A549 (cell line): ENCODE data around the gene CHST6. TPM values are rescaled to one million over a fixed set of nuclear protein-coding genes. Genes with fewer than 3 reads are reported as not detected.

Source experiments
- ATAC-seq, 2 experiments: fragments of 200-7000 bp in 1 of 2; fragments of >200 bp in 1 of 2; cut with Nextera tagmentation in 1 of 2; cut with Tn5 transposase in 1 of 2; 3 replicates each; pipeline versions ENCODE4 v1.8.0 to v1.9.1; 2018 to 2020; ENCODE audit warnings: mild to moderate bottlenecking in 1 of 2, moderate library complexity in 1 of 2
- CTCF ChIA-PET: fragments of 300-600 bp; sonication (Branson Sonifier 250); formaldehyde crosslinking; extraction: SDS; loops from one replicate; lab custom pipeline; 2021; ENCODE audit warnings: antibody characterized with exemption, inconsistent platforms; lab: Yijun Ruan, JAX
- POLR2A ChIA-PET: fragments of 350-600 bp; formaldehyde crosslinking; extraction: SDS; loops from one replicate; lab custom pipeline; 2021; ENCODE audit warnings: antibody characterized with exemption, inconsistent platforms; lab: Yijun Ruan, JAX
- DNase-seq, 2 experiments: peaks; one replicate each; pipeline versions ENCODE4 v3.0.0 to v3.0.0-alpha.2; 2011 to 2016; ENCODE audit warnings: low read depth in 1 of 2, low spot score in 1 of 2
- FAIRE-seq: peaks from 2 replicates; lab custom pipeline; 2011; peaks lifted over from hg19 to GRCh38; lab: Jason Lieb, UNC
- H3K27ac ChIP-seq, 2 experiments: fragments of >200 bp; sonication (Bioruptor Twin); formaldehyde crosslinking; 3 replicates each; pipeline ENCODE4 v1.5.1; 2016 to 2017
- H3K4me1 ChIP-seq: fragments of >200 bp; sonication (Bioruptor Twin); formaldehyde crosslinking; 3 replicates; pipeline ENCODE4 v1.6.1; 2016
- H3K4me2 ChIP-seq: fragments of >200 bp; sonication (Bioruptor Twin); formaldehyde crosslinking; 3 replicates; pipeline ENCODE4 v1.6.1; 2016
- H3K4me3 ChIP-seq: fragments of >200 bp; sonication (Bioruptor Twin); formaldehyde crosslinking; 3 replicates; pipeline ENCODE4 v1.5.1; 2016
- H3K9me3 ChIP-seq: fragments of >200 bp; sonication (Bioruptor Twin); formaldehyde crosslinking; 3 replicates; pipeline ENCODE4 v1.6.1; 2016
- BCL3 ChIP-seq: fragments of >200 bp; sonication (Bioruptor Twin); formaldehyde crosslinking; IDR thresholded peaks from 3 replicates; pipeline ENCODE4 v1.6.1; 2016
- CBX2 ChIP-seq: fragments of 200-600 bp; sonication (generic); IDR thresholded peaks from 2 replicates; pipeline ENCODE4 v1.6.1; 2016; ENCODE audit warnings: low read depth, mild to moderate bottlenecking, borderline replicate concordance
- CBX8 ChIP-seq: fragments of 200-600 bp; sonication (generic); IDR thresholded peaks from 2 replicates; pipeline ENCODE4 v1.6.1; 2016
- CHD2 ChIP-seq: fragments of 150-350 bp; IDR thresholded peaks from 2 replicates; pipeline ENCODE4 v1.6.1; 2014; ENCODE audit warnings: low read length; ENCODE audit not compliant: partially characterized antibody
- CTCF ChIP-seq: fragments of >200 bp; sonication (Bioruptor Twin); formaldehyde crosslinking; IDR thresholded peaks from 3 replicates; pipeline ENCODE4 v1.5.1; 2016
- EP300 ChIP-seq, 2 experiments: fragments of >200 bp; sonication (Bioruptor Twin); formaldehyde crosslinking; IDR thresholded peaks; 2 replicates in 1 of 2; 3 replicates in 1 of 2; pipeline ENCODE4 v1.6.1; 2016 to 2017
- FOXS1 ChIP-seq: fragments of 250-450 bp; sonication (Bioruptor Pico); IDR thresholded peaks from 2 replicates; pipeline ENCODE4 v1.5.0; 2020; ENCODE audit warnings: mild to moderate bottlenecking, moderate library complexity
- GATA3 ChIP-seq: IDR thresholded peaks from 2 replicates; pipeline ENCODE4 v1.6.1; 2012; ENCODE audit warnings: borderline replicate concordance
- HDAC2 ChIP-seq: fragments of 200-600 bp; sonication (generic); IDR thresholded peaks from 2 replicates; pipeline ENCODE4 v1.6.1; 2016
- JUN ChIP-seq, 2 experiments: fragments of >200 bp; sonication (Bioruptor Twin); formaldehyde crosslinking; IDR thresholded peaks; 2 replicates in 1 of 2; 3 replicates in 1 of 2; pipeline ENCODE4 v1.6.1; 2016 to 2017
- KDM5A ChIP-seq: fragments of 200-600 bp; sonication (generic); IDR thresholded peaks from 2 replicates; pipeline ENCODE4 v1.6.1; 2016; ENCODE audit warnings: antibody characterized with exemption, mild to moderate bottlenecking
- MYC ChIP-seq: IDR thresholded peaks from 2 replicates; pipeline ENCODE4 v1.6.1; 2012; ENCODE audit warnings: mild to moderate bottlenecking, inconsistent platforms, low read length, improper control_type of control experiment, borderline replicate concordance
- PHF8 ChIP-seq: fragments of 200-600 bp; sonication (generic); IDR thresholded peaks from 2 replicates; pipeline ENCODE4 v1.6.1; 2016; ENCODE audit warnings: low read depth, mild to moderate bottlenecking, antibody characterized with exemption, moderate library complexity, borderline replicate concordance
- RCOR1 ChIP-seq: fragments of 150-350 bp; IDR thresholded peaks from 2 replicates; pipeline ENCODE4 v1.6.1; 2014; ENCODE audit warnings: antibody characterized with exemption, low read length, low read depth
- RNF2 ChIP-seq: fragments of 200-600 bp; sonication (generic); IDR thresholded peaks from 2 replicates; pipeline ENCODE4 v1.6.1; 2016; ENCODE audit warnings: low read depth, mild to moderate bottlenecking, antibody characterized with exemption, moderate library complexity, borderline replicate concordance
- TFCP2L1 ChIP-seq: fragments of 250-450 bp; sonication (Bioruptor Pico); IDR thresholded peaks from 2 replicates; pipeline ENCODE4 v1.5.0; 2021; ENCODE audit warnings: mild to moderate bottlenecking
- ZFP36 ChIP-seq: fragments of 450-650 bp; IDR thresholded peaks from 2 replicates; pipeline ENCODE4 v1.6.1; 2014; ENCODE audit warnings: borderline replicate concordance; ENCODE audit not compliant: partially characterized antibody
- ZSCAN20 ChIP-seq: fragments of 250-450 bp; sonication (Bioruptor Pico); IDR thresholded peaks from 2 replicates; pipeline ENCODE4 v1.8.0; 2022; ENCODE audit warnings: mild to moderate bottlenecking, moderate library complexity
- WGBS: methylation state at CpG from one replicate; pipeline ENCODE4 v1.1.6; 2017; ENCODE audit errors: missing lambda C conversion rate; 5-methylcytosine and 5-hydroxymethylcytosine counted together
- polyA plus RNA-seq, 4 experiments: library from polyadenylated mRNA; depleted of rRNA in 3 of 4; stranded (reverse); fragments of >200 nt; fragmentation: RNase III in 1 of 4; extraction: RNeasy Plus Mini Kit Qiagen cat#74134 plus additional on column Dnase treatment in 1 of 4; gene quantifications; 2 replicates in 3 of 4; 3 replicates in 1 of 4; pipeline ENCODE4 v1.2.3, GENCODE V29; 2011 to 2017
- TF ChIP-seq, protein P1 (sequence below): IDR thresholded peaks from 2 replicates; pipeline ENCODE4 v1.6.1; 2012
- TF ChIP-seq, protein P2 (sequence below): IDR thresholded peaks from 2 replicates; pipeline ENCODE4 v1.6.1; 2012
- TF ChIP-seq, protein P3 (sequence below): fragments of 450-650 bp; IDR thresholded peaks from 2 replicates; pipeline ENCODE4 v1.6.1; 2014; ENCODE audit warnings: antibody characterized with exemption
- TF ChIP-seq, protein P4 (sequence below): IDR thresholded peaks from 2 replicates; pipeline ENCODE4 v1.6.1; 2012; ENCODE audit warnings: low read depth, borderline replicate concordance
- TF ChIP-seq, protein P5 (sequence below): fragments of 200-600 bp; sonication (generic); IDR thresholded peaks from 2 replicates; pipeline ENCODE4 v1.6.1; 2016; ENCODE audit warnings: antibody characterized with exemption, mild to moderate bottlenecking, moderate library complexity

The CHST6 gene
- polyA plus RNA-seq, 2 of the 4 experiments (the other 2 are of a cell fraction), result 0.37 to 0.74 TPM

DNA sequence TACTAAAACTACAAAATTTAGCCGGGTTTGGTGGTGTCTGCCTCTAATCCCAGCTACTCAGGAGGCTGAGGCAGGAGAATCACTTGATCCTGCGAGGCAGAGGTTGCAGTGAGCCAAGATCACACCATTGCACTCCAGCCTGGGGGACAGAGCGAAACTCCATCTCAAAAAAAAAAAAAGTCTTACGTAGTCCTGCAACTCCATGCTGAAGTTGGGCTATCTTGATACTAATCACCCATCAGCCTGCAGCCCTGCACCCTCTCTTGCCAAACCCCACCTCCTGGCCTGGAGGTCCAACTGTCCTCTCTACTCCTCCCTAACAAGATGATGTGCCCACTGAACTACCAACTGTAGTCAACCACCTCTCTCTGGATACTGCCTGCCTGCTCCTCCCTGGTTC lies 35.5 kb downstream of the CHST6 start:
- no peak overlapping the region for H3K27ac ChIP-seq
- DNase-seq (no peak), ATAC-seq (no peak), FAIRE-seq (no peak)
- POLR2A ChIA-PET, result no interaction called here
- CTCF ChIA-PET, result interaction anchor here (1.1 to 1.5 kb wide), 2 partner anchors 12 to 58 kb away, joined by 3 to 5 read pairs; no protein-coding TSS in a partner anchor
- TF ChIP-seq CBX2, result no peak
- TF ChIP-seq MYC, result no peak
- TF ChIP-seq JUN (IDR thresholded peaks at IDR 0.05), result no peak
- TF ChIP-seq, protein P1, sequence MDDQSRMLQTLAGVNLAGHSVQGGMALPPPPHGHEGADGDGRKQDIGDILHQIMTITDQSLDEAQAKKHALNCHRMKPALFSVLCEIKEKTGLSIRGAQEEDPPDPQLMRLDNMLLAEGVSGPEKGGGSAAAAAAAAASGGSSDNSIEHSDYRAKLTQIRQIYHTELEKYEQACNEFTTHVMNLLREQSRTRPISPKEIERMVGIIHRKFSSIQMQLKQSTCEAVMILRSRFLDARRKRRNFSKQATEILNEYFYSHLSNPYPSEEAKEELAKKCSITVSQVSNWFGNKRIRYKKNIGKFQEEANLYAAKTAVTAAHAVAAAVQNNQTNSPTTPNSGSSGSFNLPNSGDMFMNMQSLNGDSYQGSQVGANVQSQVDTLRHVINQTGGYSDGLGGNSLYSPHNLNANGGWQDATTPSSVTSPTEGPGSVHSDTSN, result no peak
- TF ChIP-seq, protein P2, sequence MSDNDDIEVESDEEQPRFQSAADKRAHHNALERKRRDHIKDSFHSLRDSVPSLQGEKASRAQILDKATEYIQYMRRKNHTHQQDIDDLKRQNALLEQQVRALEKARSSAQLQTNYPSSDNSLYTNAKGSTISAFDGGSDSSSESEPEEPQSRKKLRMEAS, result no peak
- no peak for TF ChIP-seq EP300 (IDR thresholded peaks at IDR 0.05)
- no peak for TF ChIP-seq ZFP36
- TF ChIP-seq CHD2, result no peak
- TF ChIP-seq KDM5A, result no peak
- TF ChIP-seq CBX8, result no peak
- H3K4me3 ChIP-seq, result no peak overlapping the region
- H3K4me2 ChIP-seq, result no peak overlapping the region
- 98% methylated on average over 4 of the region's 4 CpGs for WGBS
- H3K9me3 ChIP-seq, result no peaks in the 10 kb centered on the region
- peaks cover 20% of the 10 kb centered on the region; the same call in 2 of the 3 replicates for H3K4me1 ChIP-seq

DNA sequence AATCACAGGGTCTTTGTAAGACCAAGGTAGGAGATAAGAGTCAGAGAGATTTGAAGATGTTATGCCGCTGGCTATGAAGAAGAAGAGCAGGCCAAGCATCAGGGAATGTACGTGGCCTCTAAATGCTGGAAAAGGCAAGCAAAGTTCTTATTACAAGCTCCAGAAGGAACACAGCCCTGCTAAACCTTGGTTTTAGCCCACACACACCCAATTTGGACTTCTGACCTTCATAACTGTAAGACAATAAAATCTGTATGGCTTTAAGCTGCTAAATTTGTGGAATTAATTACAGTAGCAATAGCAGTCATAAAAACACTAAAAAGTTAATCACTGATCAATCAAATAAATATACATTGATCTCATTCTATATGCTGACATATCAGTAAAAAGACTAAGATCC lies 36.8 kb downstream of the CHST6 start:
- POLR2A ChIA-PET, result interaction anchor here (1.5 kb wide), 1 partner anchor 24 kb away, joined by 3 read pairs; no protein-coding TSS in a partner anchor
- ATAC-seq (no peak), DNase-seq (no peak), FAIRE-seq (no peak)
- WGBS, result 96% methylated on average over 2 of the region's 2 CpGs
- H3K4me3 ChIP-seq, result no peak overlapping the region
- no peak overlapping the region for H3K27ac ChIP-seq
- H3K9me3 ChIP-seq, result no peaks in the 10 kb centered on the region
- peaks cover 20% of the 10 kb centered on the region; the same call in 2 of the 3 replicates for H3K4me1 ChIP-seq
- TF ChIP-seq ZFP36 (no peak), HDAC2 (no peak), FOXS1 (CRISPR knock-in tag) (no peak), RNF2 (no peak), CTCF (no peak), CBX8 (no peak), TFCP2L1 (CRISPR knock-in tag) (no peak), RCOR1 (no peak), PHF8 (no peak), JUN (IDR thresholded peaks at IDR 0.05) (no peak), GATA3 (no peak), ZSCAN20 (CRISPR knock-in tag) (no peak), CHD2 (no peak), BCL3 (no peak)
- TF ChIP-seq, protein P3, sequence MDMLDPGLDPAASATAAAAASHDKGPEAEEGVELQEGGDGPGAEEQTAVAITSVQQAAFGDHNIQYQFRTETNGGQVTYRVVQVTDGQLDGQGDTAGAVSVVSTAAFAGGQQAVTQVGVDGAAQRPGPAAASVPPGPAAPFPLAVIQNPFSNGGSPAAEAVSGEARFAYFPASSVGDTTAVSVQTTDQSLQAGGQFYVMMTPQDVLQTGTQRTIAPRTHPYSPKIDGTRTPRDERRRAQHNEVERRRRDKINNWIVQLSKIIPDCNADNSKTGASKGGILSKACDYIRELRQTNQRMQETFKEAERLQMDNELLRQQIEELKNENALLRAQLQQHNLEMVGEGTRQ, result no peak
- TF ChIP-seq, protein P4, sequence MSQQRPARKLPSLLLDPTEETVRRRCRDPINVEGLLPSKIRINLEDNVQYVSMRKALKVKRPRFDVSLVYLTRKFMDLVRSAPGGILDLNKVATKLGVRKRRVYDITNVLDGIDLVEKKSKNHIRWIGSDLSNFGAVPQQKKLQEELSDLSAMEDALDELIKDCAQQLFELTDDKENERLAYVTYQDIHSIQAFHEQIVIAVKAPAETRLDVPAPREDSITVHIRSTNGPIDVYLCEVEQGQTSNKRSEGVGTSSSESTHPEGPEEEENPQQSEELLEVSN, result no peak
- TF ChIP-seq, protein P5, sequence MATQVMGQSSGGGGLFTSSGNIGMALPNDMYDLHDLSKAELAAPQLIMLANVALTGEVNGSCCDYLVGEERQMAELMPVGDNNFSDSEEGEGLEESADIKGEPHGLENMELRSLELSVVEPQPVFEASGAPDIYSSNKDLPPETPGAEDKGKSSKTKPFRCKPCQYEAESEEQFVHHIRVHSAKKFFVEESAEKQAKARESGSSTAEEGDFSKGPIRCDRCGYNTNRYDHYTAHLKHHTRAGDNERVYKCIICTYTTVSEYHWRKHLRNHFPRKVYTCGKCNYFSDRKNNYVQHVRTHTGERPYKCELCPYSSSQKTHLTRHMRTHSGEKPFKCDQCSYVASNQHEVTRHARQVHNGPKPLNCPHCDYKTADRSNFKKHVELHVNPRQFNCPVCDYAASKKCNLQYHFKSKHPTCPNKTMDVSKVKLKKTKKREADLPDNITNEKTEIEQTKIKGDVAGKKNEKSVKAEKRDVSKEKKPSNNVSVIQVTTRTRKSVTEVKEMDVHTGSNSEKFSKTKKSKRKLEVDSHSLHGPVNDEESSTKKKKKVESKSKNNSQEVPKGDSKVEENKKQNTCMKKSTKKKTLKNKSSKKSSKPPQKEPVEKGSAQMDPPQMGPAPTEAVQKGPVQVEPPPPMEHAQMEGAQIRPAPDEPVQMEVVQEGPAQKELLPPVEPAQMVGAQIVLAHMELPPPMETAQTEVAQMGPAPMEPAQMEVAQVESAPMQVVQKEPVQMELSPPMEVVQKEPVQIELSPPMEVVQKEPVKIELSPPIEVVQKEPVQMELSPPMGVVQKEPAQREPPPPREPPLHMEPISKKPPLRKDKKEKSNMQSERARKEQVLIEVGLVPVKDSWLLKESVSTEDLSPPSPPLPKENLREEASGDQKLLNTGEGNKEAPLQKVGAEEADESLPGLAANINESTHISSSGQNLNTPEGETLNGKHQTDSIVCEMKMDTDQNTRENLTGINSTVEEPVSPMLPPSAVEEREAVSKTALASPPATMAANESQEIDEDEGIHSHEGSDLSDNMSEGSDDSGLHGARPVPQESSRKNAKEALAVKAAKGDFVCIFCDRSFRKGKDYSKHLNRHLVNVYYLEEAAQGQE, result no peak
- TF ChIP-seq, protein P1, result no peak
- TF ChIP-seq, all 56 proteins: peak for 0
- no peak overlapping the region for H3K4me2 ChIP-seq
- CTCF ChIA-PET, result interaction anchor here (1.0 to 2.7 kb wide), 5 partner anchors 12 to 260 kb away, joined by 3 to 10 read pairs (median 4); no protein-coding TSS in a partner anchor
